CD4-positive, alpha-beta memory T cell (primary cell): ENCODE measurements around the gene ADAMTSL1. TPM values are rescaled to one million over a fixed set of nuclear protein-coding genes. Genes with fewer than 3 reads are reported as not detected.

ENCODE experiments used
- CTCF ChIA-PET: fragments of 350-600 bp; sonication (Branson Sonifier 250); formaldehyde crosslinking; loops from one replicate; lab custom pipeline; 2021; ENCODE audit warnings: inconsistent platforms; ENCODE audit not compliant: partially characterized antibody; lab: Charles Lee
- POLR2A ChIA-PET: fragments of 350-600 bp; sonication (Branson Sonifier 250); formaldehyde crosslinking; loops from one replicate; lab custom pipeline; 2021; ENCODE audit not compliant: partially characterized antibody; lab: Charles Lee
- DNase-seq, 5 donors: peaks; one replicate each; pipeline versions ENCODE4 v3.0.0 to v3.0.0-alpha.2; 2020 to 2022; ENCODE audit warnings: mixed read lengths in 1 of 5
- H3K27ac ChIP-seq: one replicate; pipeline ENCODE4 v1.7.0; 2013; ENCODE audit warnings: low read depth, low read length
- H3K27me3 ChIP-seq: 2 replicates; pipeline ENCODE4 v1.7.0; 2013; ENCODE audit warnings: mild to moderate bottlenecking, low read length, moderate library complexity; ENCODE audit not compliant: insufficient read depth
- H3K36me3 ChIP-seq: 2 replicates; pipeline ENCODE4 v1.7.0; 2013; ENCODE audit warnings: mild to moderate bottlenecking, low read length, moderate library complexity; ENCODE audit not compliant: insufficient read depth
- H3K4me1 ChIP-seq: 2 replicates; pipeline ENCODE4 v1.7.0; 2013; ENCODE audit warnings: mild to moderate bottlenecking, low read length, moderate library complexity; ENCODE audit not compliant: insufficient read depth
- H3K4me3 ChIP-seq, 2 donors: one replicate each; pipeline ENCODE4 v1.7.0; 2013; ENCODE audit warnings: low read length in 2 of 2, mild to moderate bottlenecking in 1 of 2
- H3K9me3 ChIP-seq, 2 donors: one replicate each; pipeline ENCODE4 v1.7.0; 2013; ENCODE audit warnings: low read length in 2 of 2, control low read depth in 1 of 2; ENCODE audit not compliant: control insufficient read depth in 1 of 2
- H3K27ac Mint-ChIP-seq, 7 donors: one replicate each; pipeline ENCODE4 v1.8.0; 2020 to 2021; ENCODE audit warnings: mixed read lengths in 7 of 7, mild to moderate bottlenecking in 6 of 7, inconsistent platforms in 3 of 7, moderate library complexity in 3 of 7
- H3K27me3 Mint-ChIP-seq, 2 donors: one replicate each; pipeline ENCODE4 v1.8.0; 2020 to 2021; ENCODE audit warnings: mixed read lengths in 2 of 2
- H3K36me3 Mint-ChIP-seq, 2 donors: one replicate each; pipeline ENCODE4 v1.8.0; 2020 to 2021; ENCODE audit warnings: mixed read lengths in 2 of 2, inconsistent platforms in 1 of 2, mild to moderate bottlenecking in 1 of 2
- H3K4me1 Mint-ChIP-seq, 4 donors: one replicate each; pipeline ENCODE4 v1.8.0; 2020 to 2021; ENCODE audit warnings: mixed read lengths in 4 of 4, mild to moderate bottlenecking in 1 of 4
- H3K4me3 Mint-ChIP-seq, 8 donors: one replicate each; pipeline ENCODE4 v1.8.0; 2020 to 2021; ENCODE audit warnings: mixed read lengths in 8 of 8, mild to moderate bottlenecking in 7 of 8, moderate library complexity in 6 of 8, inconsistent platforms in 3 of 8
- H3K9me3 Mint-ChIP-seq, 8 donors: one replicate each; pipeline ENCODE4 v1.8.0; 2020 to 2021; ENCODE audit warnings: mixed read lengths in 8 of 8, mild to moderate bottlenecking in 5 of 8, inconsistent platforms in 3 of 8, moderate library complexity in 1 of 8
- intact Hi-C: fragments of 100-400 bp; cut with micrococcal nuclease; formaldehyde crosslinking; loops from one replicate; pipeline ENCODE4 v1.15.1; 2023
- polyA plus RNA-seq, 2 donors: library from polyadenylated mRNA; unstranded; fragments of 300-500 nt; fragmentation: Illumina TruSeq; gene quantifications; one replicate each; pipeline ENCODE4 v1.2.3, GENCODE V29; 2021
- total RNA-seq, 2 experiments: library from RNA; stranded (reverse); gene quantifications; one replicate each; pipeline ENCODE4 v1.2.3, GENCODE V29; 2021

The ADAMTSL1 gene
- total and polyA plus RNA-seq, 4 experiments from 2014 or later = not detected

GRCh38 chr9:18829066-18829465, 355.1 kb downstream of the ADAMTSL1 start:
- DNase-seq = no peak
- Mint-ChIP-seq H3K27ac (no peak overlapping the region), H3K9me3 (no peaks in the 10 kb centered on the region), H3K27me3 (no peaks in the 10 kb centered on the region), H3K4me1 (peaks cover 7 to 18% (median 12%) of the 10 kb centered on the region in 4 donors), H3K36me3 (no peaks in the 10 kb centered on the region), H3K4me3 (no peak overlapping the region)
- peaks cover 8% of the 10 kb centered on the region for H3K4me1 ChIP-seq
- ChIA-PET POLR2A (no interaction called here), CTCF (no interaction called here)
- no peaks in the 10 kb centered on the region for H3K27me3 ChIP-seq
- intact Hi-C loops = no loop called here
- H3K27ac ChIP-seq = no peak overlapping the region
- H3K4me3 ChIP-seq = no peak overlapping the region
- H3K9me3 ChIP-seq = no peaks in the 10 kb centered on the region
- H3K36me3 ChIP-seq = no peaks in the 10 kb centered on the region

- intact Hi-C loops = no loop called here
- Mint-ChIP-seq H3K27ac (no peak overlapping the region), H3K4me1 (peaks cover 7 to 18% (median 12%) of the 10 kb centered on the region in 4 donors), H3K4me3 (no peak overlapping the region), H3K36me3 (no peaks in the 10 kb centered on the region), H3K27me3 (no peaks in the 10 kb centered on the region), H3K9me3 (no peaks in the 10 kb centered on the region)
- DNase-seq = no peak
- ChIA-PET POLR2A (no interaction called here), CTCF (no interaction called here)
- Histone ChIP-seq H3K4me3 (no peak overlapping the region), H3K4me1 (peaks cover 8% of the 10 kb centered on the region), H3K9me3 (no peaks in the 10 kb centered on the region), H3K36me3 (no peaks in the 10 kb centered on the region), H3K27me3 (no peaks in the 10 kb centered on the region), H3K27ac (no peak overlapping the region)
Measured at GRCh38 chr9:18829873-18830272, 355.9 kb downstream of the ADAMTSL1 start.

- H3K27me3 ChIP-seq = no peaks in the 10 kb centered on the region
- no peaks in the 10 kb centered on the region for H3K36me3 Mint-ChIP-seq
- ChIA-PET POLR2A (no interaction called here), CTCF (no interaction called here)
- no peaks in the 10 kb centered on the region for H3K4me1 Mint-ChIP-seq
- intact Hi-C loops = no loop called here
- H3K4me1 ChIP-seq = no peaks in the 10 kb centered on the region
- no peaks in the 10 kb centered on the region for H3K9me3 Mint-ChIP-seq
- no peak overlapping the region for H3K27ac ChIP-seq
- no peak for DNase-seq
- H3K9me3 ChIP-seq = no peaks in the 10 kb centered on the region
- no peak overlapping the region for H3K4me3 ChIP-seq
- no peak overlapping the region for H3K27ac Mint-ChIP-seq
- H3K4me3 Mint-ChIP-seq = no peak overlapping the region
- H3K36me3 ChIP-seq = no peaks in the 10 kb centered on the region
- H3K27me3 Mint-ChIP-seq = peaks cover 0 to 2% of the 10 kb centered on the region in 2 donors
Measured at GRCh38 chr9:18834740-18835361, 360.9 kb downstream of the ADAMTSL1 start.

- ChIA-PET CTCF (no interaction called here), POLR2A (no interaction called here)
- Mint-ChIP-seq H3K36me3 (no peaks in the 10 kb centered on the region), H3K27me3 (peaks cover 0 to 2% of the 10 kb centered on the region in 2 donors), H3K4me1 (no peaks in the 10 kb centered on the region), H3K4me3 (no peak overlapping the region), H3K27ac (no peak overlapping the region), H3K9me3 (peaks cover 0 to 6% (median 0%) of the 10 kb centered on the region in 8 donors)
- H3K27me3 ChIP-seq = no peaks in the 10 kb centered on the region
- H3K4me1 ChIP-seq = no peaks in the 10 kb centered on the region
- intact Hi-C loops = no loop called here
- no peaks in the 10 kb centered on the region for H3K9me3 ChIP-seq
- DNase-seq = no peak
- H3K36me3 ChIP-seq = no peaks in the 10 kb centered on the region
- H3K27ac ChIP-seq = no peak overlapping the region
- H3K4me3 ChIP-seq = no peak overlapping the region
Measured at GRCh38 chr9:18837402-18837801, 363.4 kb downstream of the ADAMTSL1 start.

- POLR2A ChIA-PET = no interaction called here
- H3K27me3 ChIP-seq = no peaks in the 10 kb centered on the region
- no peak overlapping the region for H3K4me3 Mint-ChIP-seq
- CTCF ChIA-PET = interaction anchor here (0.6 kb wide), 1 partner anchor 108 kb away, joined by 3 read pairs; no protein-coding TSS in a partner anchor
- H3K4me1 Mint-ChIP-seq = no peaks in the 10 kb centered on the region
- no peaks in the 10 kb centered on the region for H3K9me3 ChIP-seq
- no peak overlapping the region for H3K27ac Mint-ChIP-seq
- peaks cover 1% of the 10 kb centered on the region in 2 donors for H3K27me3 Mint-ChIP-seq
- intact Hi-C loops = no loop called here
- no peaks in the 10 kb centered on the region for H3K36me3 Mint-ChIP-seq
- no peak overlapping the region for H3K27ac ChIP-seq
- DNase-seq = no peak
- H3K4me3 ChIP-seq = no peak overlapping the region
- H3K9me3 Mint-ChIP-seq = peaks cover 0 to 4% (median 0%) of the 10 kb centered on the region in 8 donors
- no peaks in the 10 kb centered on the region for H3K36me3 ChIP-seq
- no peaks in the 10 kb centered on the region for H3K4me1 ChIP-seq
Measured at GRCh38 chr9:18847576-18848275, 373.8 kb downstream of the ADAMTSL1 start.

- no peak for DNase-seq
- Histone ChIP-seq H3K27me3 (no peaks in the 10 kb centered on the region), H3K36me3 (no peaks in the 10 kb centered on the region), H3K4me3 (no peak overlapping the region), H3K9me3 (no peaks in the 10 kb centered on the region), H3K27ac (no peak overlapping the region), H3K4me1 (no peaks in the 10 kb centered on the region)
- H3K36me3 Mint-ChIP-seq = no peaks in the 10 kb centered on the region
- no peak overlapping the region for H3K27ac Mint-ChIP-seq
- H3K9me3 Mint-ChIP-seq = peaks cover 0 to 3% (median 0%) of the 10 kb centered on the region in 8 donors
- no peak overlapping the region for H3K4me3 Mint-ChIP-seq
- ChIA-PET POLR2A (no interaction called here), CTCF (no interaction called here)
- peaks cover 0 to 3% of the 10 kb centered on the region in 2 donors for H3K27me3 Mint-ChIP-seq
- no peaks in the 10 kb centered on the region for H3K4me1 Mint-ChIP-seq
- intact Hi-C loops = no loop called here
Measured at GRCh38 chr9:18848657-18849056, 374.7 kb downstream of the ADAMTSL1 start.

GRCh38 chr9:18849270-18849669, 375.3 kb downstream of the ADAMTSL1 start:
- no peaks in the 10 kb centered on the region for H3K4me1 Mint-ChIP-seq
- H3K9me3 Mint-ChIP-seq = peaks cover 0 to 3% (median 0%) of the 10 kb centered on the region in 8 donors
- Histone ChIP-seq H3K36me3 (no peaks in the 10 kb centered on the region), H3K9me3 (no peaks in the 10 kb centered on the region), H3K27ac (no peak overlapping the region), H3K27me3 (no peaks in the 10 kb centered on the region), H3K4me1 (no peaks in the 10 kb centered on the region), H3K4me3 (no peak overlapping the region)
- H3K36me3 Mint-ChIP-seq = no peaks in the 10 kb centered on the region
- peaks cover 0 to 3% of the 10 kb centered on the region in 2 donors for H3K27me3 Mint-ChIP-seq
- POLR2A ChIA-PET = no interaction called here
- intact Hi-C loops = no loop called here
- DNase-seq = no peak
- H3K27ac Mint-ChIP-seq = no peak overlapping the region
- H3K4me3 Mint-ChIP-seq = no peak overlapping the region
- CTCF ChIA-PET = no interaction called here
